Measurements from ENCODE around the gene SURF4. TPM values are rescaled to one million over a fixed set of nuclear protein-coding genes. Genes with fewer than 3 reads are reported as not detected.
A peak's percentile ranks its signal among the peaks of the same experiment; 100 is the strongest.

The SURF4 gene
- polyA plus RNA-seq, 2 of the 4 experiments (the other 2 are of a cell fraction): 159 to 169 TPM

GRCh38 chr9:133353548-133353947 lies 22.3 kb downstream of the SURF4 start:
- Histone ChIP-seq H3K27ac (no peak overlapping the region), H3K9me3 (no peaks in the 10 kb centered on the region), H3K4me1 (peaks cover 26% of the 10 kb centered on the region; the same call in 2 of the 3 replicates), H3K4me2 (no peak overlapping the region), H3K4me3 (no peak overlapping the region)
- no peak for TF ChIP-seq KDM5A (IDR thresholded peaks at IDR 0.05)
- TF ChIP-seq HOXA7 (CRISPR knock-in tag; IDR thresholded peaks at IDR 0.05): no peak
- TF ChIP-seq EHF (CRISPR knock-in tag; IDR thresholded peaks at IDR 0.05): no peak
- TF ChIP-seq RAD21 (conservative IDR thresholded peaks at IDR 0.05 in 1 of 2, IDR thresholded peaks at IDR 0.05 in 1 of 2): no peak
- TF ChIP-seq PBX3 (IDR thresholded peaks at IDR 0.05): 0 out of 2 replicates have a peak, but pooled peaks have one; percentile 41
- TF ChIP-seq CEBPB (IDR thresholded peaks at IDR 0.05): no peak
- no peak for TF ChIP-seq RNF2 (IDR thresholded peaks at IDR 0.05; ENCODE audit: borderline replicate concordance, low read depth)
- TF ChIP-seq FOSL2 (IDR thresholded peaks at IDR 0.05): no peak
- TF ChIP-seq FOSL2 (CRISPR knock-in tag; IDR thresholded peaks at IDR 0.05): no peak
- no peak for TF ChIP-seq HES2 (IDR thresholded peaks at IDR 0.05)
- 0 out of 5 replicates have a peak, but pooled peaks have one; percentile 7 to 14 for TF ChIP-seq JUN (IDR thresholded peaks at IDR 0.05)
- FAIRE-seq: no peak
- ChIA-PET POLR2A (interaction anchor here (1.1 kb wide), 1 partner anchor 168 kb away, joined by 3 read pairs; no protein-coding TSS in a partner anchor), CTCF (interaction anchor here (0.9 to 7.5 kb wide), 2 partner anchors 10 to 11 kb away, joined by 5 to 59 read pairs; no protein-coding TSS in a partner anchor)
- no peak for DNase-seq (ENCODE audit: low read depth in 1 of 2, low spot score in 1 of 2)
- 96% methylated on average over 4 of the region's 5 CpGs for WGBS (ENCODE audit: missing lambda C conversion rate)
- ATAC-seq: peak in 1 of 2 experiments; percentile 2; a peak in 2 of 6 replicates

- DNase-seq (ENCODE audit: low read depth in 1 of 2, low spot score in 1 of 2): no peak
Measured at GRCh38 chr9:133352635-133353340, 23.1 kb downstream of the SURF4 start.

More at GRCh38 chr9:133352635-133353340, 23.1 kb downstream of the SURF4 start:
- ATAC-seq: no peak
- 86% methylated on average over 8 of the region's 8 CpGs for WGBS (ENCODE audit: missing lambda C conversion rate)
- Histone ChIP-seq H3K4me1 (peaks cover 24% of the 10 kb centered on the region; the same call in 2 of the 3 replicates), H3K4me2 (no peak overlapping the region), H3K4me3 (no peak overlapping the region), H3K9me3 (no peaks in the 10 kb centered on the region), H3K27ac (no peak overlapping the region)
- FAIRE-seq: no peak
- POLR2A ChIA-PET: interaction anchor here (1.1 kb wide), 1 partner anchor 167 kb away, joined by 3 read pairs; no protein-coding TSS in a partner anchor
- TF ChIP-seq POLR2AphosphoS2 (conservative IDR thresholded peaks at IDR 0.05; ENCODE audit: low read length): no peak
- TF ChIP-seq BHLHE40 (IDR thresholded peaks at IDR 0.05; ENCODE audit: low read depth, low read length): no peak
- no peak for TF ChIP-seq NFE2L2 (conservative IDR thresholded peaks at IDR 0.05; ENCODE audit: low read length)
- TF ChIP-seq RAD21 (conservative IDR thresholded peaks at IDR 0.05 in 1 of 2, IDR thresholded peaks at IDR 0.05 in 1 of 2): no peak
- TF ChIP-seq CTCF (IDR thresholded peaks at IDR 0.05): no peak
- TF ChIP-seq PBX3 (IDR thresholded peaks at IDR 0.05): no peak; the same call in 1 of the 2 replicates
- TF ChIP-seq JUN (IDR thresholded peaks at IDR 0.05): peak in 1 of 2 experiments; percentile 28; a peak in 1 of 5 replicates
- TF ChIP-seq E2F6 (IDR thresholded peaks at IDR 0.05; ENCODE audit: borderline replicate concordance, low read depth): no peak
- no peak for TF ChIP-seq REST (IDR thresholded peaks at IDR 0.05)
- no peak for TF ChIP-seq FOXS1 (CRISPR knock-in tag; IDR thresholded peaks at IDR 0.05)
- TF ChIP-seq POLR2A (IDR thresholded peaks at IDR 0.05; ENCODE audit: low read length): peak; percentile 15; the same call in 1 of the 2 replicates
- no peak for TF ChIP-seq CBX2 (IDR thresholded peaks at IDR 0.05; ENCODE audit: borderline replicate concordance, low read depth)
- no peak for TF ChIP-seq ESRRA (IDR thresholded peaks at IDR 0.05; ENCODE audit: borderline replicate concordance, low read length)
- CTCF ChIA-PET: interaction anchor here (0.9 to 7.5 kb wide), 4 partner anchors 11 to 134 kb away, joined by 3 to 59 read pairs (median 4); no protein-coding TSS in a partner anchor
